NCI-H226 (cell line): ENCODE data around the gene KRTAP12-3.
"Not testable (repeated sequence)": the region's sequence is repeated elsewhere in the genome, so short reads cannot be mapped to it uniquely, and the experiment has no call there.

Source experiments
- DNase-seq: peaks from one replicate; pipeline ENCODE4 v3.0.0-alpha.2; 2015

Gene KRTAP12-3

GRCh38 chr21:44627831-44628233 lies 29.9 kb upstream of the KRTAP12-3 start:
- not testable (repeated sequence) for DNase-seq

- no peak for DNase-seq
These were observed 28.9 kb upstream of the KRTAP12-3 start for GRCh38 chr21:44628707-44629391.

- no peak for DNase-seq
These were observed 27.3 kb upstream of the KRTAP12-3 start for GRCh38 chr21:44630440-44630839.

GRCh38 chr21:44632067-44632466 lies 25.7 kb upstream of the KRTAP12-3 start:
- DNase-seq: no peak

GRCh38 chr21:44636209-44637017 lies 21.3 kb upstream of the KRTAP12-3 start:
- no peak for DNase-seq

- no peak for DNase-seq
These were observed 20.5 kb upstream of the KRTAP12-3 start, which contains the start of gene KRTAP10-10 for GRCh38 chr21:44637018-44637850. Gene KRTAP10-10 (plus strand): TSS chr21:44637356. CDS start chr21:44637418, 62 bp downstream.

GRCh38 chr21:44637851-44638348 lies 19.8 kb upstream of the KRTAP12-3 start:
- DNase-seq: not testable (repeated sequence)

- DNase-seq: not testable (repeated sequence)
These were observed 19.0 kb upstream of the KRTAP12-3 start for GRCh38 chr21:44638506-44639330.

- no peak for DNase-seq
These were observed 18.4 kb upstream of the KRTAP12-3 start for GRCh38 chr21:44639331-44639655.

GRCh38 chr21:44640761-44641160 lies 17.0 kb upstream of the KRTAP12-3 start:
- no peak for DNase-seq

- DNase-seq: no peak
These were observed 13.9 kb upstream of the KRTAP12-3 start for GRCh38 chr21:44643741-44644310.

GRCh38 chr21:44644878-44645277 lies 12.9 kb upstream of the KRTAP12-3 start:
- DNase-seq: no peak

- not testable (repeated sequence) for DNase-seq
These were observed 11.1 kb upstream of the KRTAP12-3 start, which contains the start of gene KRTAP10-11 for GRCh38 chr21:44646366-44647221. Gene KRTAP10-11 (plus strand): TSS chr21:44646414. CDS start chr21:44646459, 45 bp downstream.

GRCh38 chr21:44647222-44647552 lies 10.5 kb upstream of the KRTAP12-3 start:
- no peak for DNase-seq

- no peak for DNase-seq
These were observed 9.0 kb upstream of the KRTAP12-3 start for GRCh38 chr21:44648557-44649311.

- no peak for DNase-seq
These were observed 8.1 kb upstream of the KRTAP12-3 start for GRCh38 chr21:44649521-44650100.

GRCh38 chr21:44650265-44650972 lies 7.3 kb upstream of the KRTAP12-3 start:
- no peak for DNase-seq

- DNase-seq: no peak
These were observed 6.6 kb upstream of the KRTAP12-3 start for GRCh38 chr21:44650973-44651675.
